NCI-H2196 treated with DMSO at 0.1 percent for 48 hours (cell line): ENCODE results near the gene SPECC1.
"Not testable (repeated sequence)": the region's sequence is repeated elsewhere in the genome, so short reads cannot be mapped to it uniquely, and the experiment has no call there.

ENCODE experiments used
- DNase-seq: peaks from one replicate; lab custom pipeline; 2025; ENCODE audit not compliant: unreplicated experiment; lab: John Stamatoyannopoulos, UW

Gene SPECC1

DNA sequence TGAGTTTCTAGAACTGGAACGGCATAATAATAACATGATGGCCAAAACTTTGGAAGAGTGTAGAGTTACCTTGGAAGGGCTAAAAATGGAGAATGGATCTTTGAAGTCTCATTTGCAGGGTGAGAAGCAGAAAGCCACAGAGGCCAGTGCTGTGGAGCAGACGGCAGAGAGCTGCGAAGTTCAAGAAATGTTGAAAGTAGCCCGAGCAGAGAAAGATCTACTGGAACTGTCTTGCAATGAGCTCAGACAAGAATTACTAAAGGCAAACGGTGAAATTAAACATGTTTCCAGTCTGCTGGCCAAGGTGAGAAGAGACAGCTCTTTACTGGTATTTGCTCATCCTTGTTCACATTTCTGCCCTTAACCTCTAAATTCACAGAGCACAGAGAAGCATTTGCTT lies 196.4 kb downstream of the SPECC1 start:
- no peak for DNase-seq

- DNase-seq: no peak
Measured at GRCh38 chr17:20206068-20206467, 196.9 kb downstream of the SPECC1 start.

DNA sequence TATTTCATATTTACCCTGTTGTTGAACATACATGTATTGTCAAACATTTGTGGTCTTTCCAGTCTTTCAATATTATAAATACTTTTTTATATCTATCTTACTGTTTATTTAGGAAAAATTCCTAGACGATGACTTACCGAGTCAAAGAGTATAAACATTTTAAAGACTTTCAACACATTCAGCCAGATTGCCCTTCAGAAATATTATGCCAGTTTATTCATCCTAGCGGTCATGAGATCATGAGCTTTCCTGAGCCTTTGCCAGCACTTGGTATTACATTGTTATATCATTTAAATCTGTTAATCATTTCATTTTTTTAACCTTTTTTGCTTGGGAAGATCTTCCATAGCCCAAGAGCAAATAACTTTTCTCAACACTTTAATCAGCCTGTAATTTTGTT lies 197.4 kb downstream of the SPECC1 start:
- DNase-seq: no peak

GRCh38 chr17:20207262-20207985 lies 198.3 kb downstream of the SPECC1 start:
- no peak for DNase-seq

DNA sequence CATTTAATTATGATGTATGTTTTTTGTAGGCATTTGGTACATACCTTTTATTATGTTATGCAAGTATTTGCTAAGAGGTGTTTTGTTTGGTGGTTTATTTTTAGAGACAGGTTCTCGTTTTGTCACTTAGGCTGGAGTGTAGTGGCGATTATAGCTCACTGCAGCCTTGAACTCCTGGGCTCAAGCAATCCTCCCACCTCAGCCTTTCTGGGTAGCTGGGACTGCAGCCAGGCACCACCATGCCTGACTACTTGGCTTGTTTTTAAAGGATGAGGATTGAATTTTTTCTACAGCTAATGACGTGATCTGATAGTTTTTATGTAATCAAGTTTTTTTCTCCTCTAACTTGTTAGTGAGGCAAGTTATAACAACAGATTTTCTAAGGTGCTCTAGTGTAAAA lies 199.6 kb downstream of the SPECC1 start:
- no peak for DNase-seq

GRCh38 chr17:20210180-20210579 lies 201.0 kb downstream of the SPECC1 start:
- no peak for DNase-seq

DNA sequence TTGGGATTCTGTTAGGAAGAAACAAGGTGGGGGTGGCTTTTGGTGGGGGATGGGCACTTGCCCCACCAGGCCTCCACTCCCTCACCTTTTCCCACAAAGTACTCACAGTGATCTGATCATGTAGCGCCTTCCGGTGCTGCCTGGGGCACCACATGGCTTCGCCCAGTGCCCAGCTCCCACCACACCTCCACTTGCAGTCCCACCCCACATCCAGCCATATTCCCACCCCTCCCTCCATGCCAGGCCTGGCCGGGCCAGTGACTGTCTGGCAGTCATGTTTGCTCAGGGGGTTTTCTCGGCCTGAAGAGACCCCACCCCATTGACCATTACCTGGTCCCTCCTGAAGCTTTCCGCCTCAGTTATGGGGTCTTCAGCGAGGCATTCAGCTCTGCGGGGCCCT lies 201.5 kb downstream of the SPECC1 start:
- no peak for DNase-seq

DNA sequence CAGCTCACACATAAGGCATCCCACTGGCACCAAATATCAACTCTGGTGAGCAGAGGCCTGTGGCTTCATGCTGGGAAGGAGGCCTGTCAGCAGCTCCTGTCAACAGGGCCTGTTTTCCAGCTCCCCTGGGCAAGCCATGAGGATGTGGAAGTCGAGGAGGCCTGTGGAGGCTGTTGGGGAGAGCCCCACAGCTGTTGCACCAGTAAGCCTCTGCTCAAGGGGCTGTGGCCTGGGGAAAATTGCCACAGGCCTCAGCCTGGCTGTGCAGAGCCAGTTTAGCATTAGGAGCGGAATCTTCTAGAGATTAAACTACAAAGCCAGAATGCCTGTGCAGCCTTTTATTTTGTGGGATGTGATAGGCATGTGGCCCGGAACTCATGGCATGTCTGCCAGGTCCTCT lies 202.1 kb downstream of the SPECC1 start:
- no peak for DNase-seq

GRCh38 chr17:20213449-20213848 lies 204.3 kb downstream of the SPECC1 start:
- no peak for DNase-seq

- no peak for DNase-seq
Measured at GRCh38 chr17:20214794-20215193, 205.6 kb downstream of the SPECC1 start.

DNA sequence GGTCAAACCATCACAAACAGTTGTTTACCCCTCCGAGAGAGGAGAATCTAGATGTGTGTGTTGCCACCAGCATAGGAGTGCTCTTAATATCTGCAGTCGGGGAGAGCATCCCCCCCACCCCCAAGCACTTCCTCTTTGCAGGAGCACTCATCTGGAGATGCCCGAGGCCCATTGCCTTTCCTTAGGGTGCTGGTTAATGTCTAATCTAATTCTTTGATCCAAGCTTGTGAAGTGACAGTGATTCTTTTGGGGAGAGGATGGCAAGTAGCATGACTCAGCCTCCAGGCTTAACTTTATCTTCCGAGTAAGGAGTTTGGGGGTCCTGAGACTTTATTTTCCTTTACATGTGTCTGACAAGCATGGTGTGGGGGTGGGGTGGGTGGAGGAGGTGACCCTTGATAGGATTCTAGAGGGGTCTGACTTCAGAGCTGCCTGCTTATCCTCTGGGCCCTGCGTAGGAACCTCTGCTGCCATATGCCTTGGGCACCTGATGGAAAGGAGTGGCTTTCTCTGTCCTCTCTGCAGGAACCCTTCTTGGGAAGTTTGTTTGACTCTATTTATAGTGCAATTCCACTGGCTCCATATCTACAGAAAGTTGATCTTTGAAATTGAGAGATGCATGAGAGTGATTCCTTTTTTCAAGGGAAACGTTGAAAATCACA lies 207.1 kb downstream of the SPECC1 start:
- DNase-seq: no peak

DNA sequence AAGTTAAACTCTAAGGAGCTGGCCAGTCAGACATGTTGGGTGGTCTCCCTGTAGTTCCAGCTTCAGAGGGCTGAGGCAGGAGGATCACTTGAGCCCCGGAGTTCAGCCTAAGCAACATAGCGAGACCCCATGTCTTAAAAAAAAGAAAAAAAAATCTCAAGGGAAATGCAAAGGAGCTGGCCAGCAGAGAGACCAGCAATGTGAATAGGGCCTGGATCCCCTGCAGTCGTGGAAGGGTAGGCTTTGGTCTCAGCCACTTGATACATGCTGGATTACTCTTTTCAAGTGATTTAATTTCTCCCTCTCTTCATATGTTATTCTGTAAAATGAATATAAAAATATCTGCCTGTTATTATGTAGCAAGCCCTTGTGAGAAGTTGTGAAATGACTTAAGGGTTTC lies 207.7 kb downstream of the SPECC1 start:
- no peak for DNase-seq

- no peak for DNase-seq
Measured at GRCh38 chr17:20217677-20218076, 208.5 kb downstream of the SPECC1 start.

GRCh38 chr17:20218272-20218671 lies 209.1 kb downstream of the SPECC1 start:
- DNase-seq: no peak

DNA sequence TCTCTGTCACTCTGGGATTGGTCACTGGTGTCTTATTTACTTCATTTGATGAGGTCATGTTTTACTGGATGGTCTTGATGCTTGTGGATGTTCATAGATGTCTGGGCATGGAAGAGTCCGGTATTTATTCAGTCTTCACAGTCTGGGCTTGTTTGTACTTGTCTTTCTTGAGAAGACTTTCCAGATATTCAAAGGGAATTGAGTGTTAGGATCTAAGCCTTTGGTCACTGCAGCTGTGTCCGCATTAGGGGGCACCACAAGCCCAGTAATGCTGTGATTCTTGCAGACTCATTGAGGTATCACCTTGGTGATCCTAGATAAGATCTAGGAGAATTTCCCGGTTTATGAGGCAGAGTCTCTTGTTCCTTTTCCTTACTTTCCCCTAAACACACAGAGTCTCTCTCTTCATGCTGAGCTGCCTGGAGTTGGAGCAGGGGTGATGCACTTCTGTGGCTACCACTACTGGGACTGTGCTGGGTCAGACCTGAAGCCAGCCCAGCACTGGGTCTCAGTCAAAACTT lies 214.7 kb downstream of the SPECC1 start:
- DNase-seq: no peak

GRCh38 chr17:20224379-20224778 lies 215.2 kb downstream of the SPECC1 start:
- no peak for DNase-seq

DNA sequence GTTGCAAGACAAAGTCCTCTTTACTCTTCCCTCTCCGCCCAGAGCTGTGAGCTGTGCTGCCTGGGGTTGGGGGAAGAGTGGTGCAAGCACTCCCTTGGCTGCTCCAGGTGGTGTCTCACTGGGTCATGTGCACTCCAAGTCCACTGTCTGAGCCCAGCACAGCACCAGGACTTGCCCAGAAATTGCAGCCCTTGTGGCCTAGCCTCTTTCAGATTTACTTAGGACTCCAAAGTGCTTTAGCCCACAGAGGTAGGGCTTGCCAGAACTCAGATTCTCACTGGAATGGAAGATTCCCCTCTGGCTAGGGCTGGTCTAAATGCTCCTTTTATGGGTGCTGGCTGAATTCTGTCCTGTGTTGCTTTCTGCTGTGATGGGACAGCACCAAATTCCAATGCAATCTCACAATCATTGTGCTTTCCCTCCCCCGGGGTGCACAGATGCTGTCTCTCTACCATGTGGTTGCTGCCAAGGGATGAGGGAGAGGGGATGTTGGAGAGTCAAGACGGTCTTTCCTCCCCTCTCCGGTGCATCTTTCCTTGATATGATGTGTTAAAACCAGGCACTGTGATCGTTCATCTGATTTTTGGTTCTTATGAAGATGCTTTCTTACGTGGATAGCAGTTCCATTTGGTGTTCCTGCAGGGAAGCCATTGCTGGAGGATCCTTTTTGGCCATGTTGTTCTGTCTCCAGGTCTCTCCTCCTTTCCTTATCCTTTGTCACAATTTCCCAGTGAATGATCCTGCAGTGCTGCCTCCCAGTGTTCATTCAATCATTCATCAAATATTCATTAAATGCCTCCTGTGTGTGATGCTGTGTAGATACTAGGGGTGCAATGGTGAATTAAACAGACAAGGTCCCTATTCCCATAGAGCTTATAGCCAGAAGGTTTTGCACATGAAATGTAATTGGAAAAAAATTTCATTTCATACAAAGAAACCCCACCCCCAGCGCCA lies 216.3 kb downstream of the SPECC1 start:
- no peak for DNase-seq

DNA sequence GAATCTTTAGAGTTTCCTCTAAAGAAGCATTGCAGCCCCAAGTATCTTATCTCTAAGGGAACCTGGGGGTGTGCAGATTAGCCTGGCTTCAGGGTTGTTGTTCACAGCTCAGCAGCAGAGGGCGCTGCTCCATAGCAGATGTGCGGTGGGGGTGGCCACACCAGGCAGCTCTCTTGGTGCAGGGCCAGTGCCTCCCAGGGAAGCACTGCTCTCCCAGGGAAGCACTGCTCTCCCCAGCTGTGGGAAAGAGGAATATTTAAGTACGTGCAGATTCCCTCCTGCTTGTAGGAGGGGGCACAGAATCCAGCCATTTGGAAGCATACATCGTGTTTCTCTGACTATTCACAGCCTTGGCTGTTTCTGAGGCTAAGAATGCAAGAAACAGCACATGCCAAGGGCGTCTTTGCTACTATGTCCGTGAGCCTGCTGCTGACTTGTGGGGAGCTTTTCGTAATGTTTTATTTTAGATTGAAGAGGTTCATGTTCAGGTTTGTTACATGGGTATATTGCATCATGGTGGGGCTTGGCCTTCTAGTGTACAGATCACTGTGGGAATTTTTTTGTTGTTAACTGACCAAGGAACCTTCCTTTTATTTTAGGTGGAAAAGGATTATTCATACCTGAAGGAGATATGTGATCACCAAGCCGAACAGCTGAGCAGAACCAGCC lies 217.8 kb downstream of the SPECC1 start:
- DNase-seq: no peak

GRCh38 chr17:20227720-20228370 lies 218.7 kb downstream of the SPECC1 start:
- not testable (repeated sequence) for DNase-seq

- no peak for DNase-seq
Measured at GRCh38 chr17:20228410-20228809, 219.3 kb downstream of the SPECC1 start.
